HepG2 (cell line): ENCODE measurements around the gene XPO1. TPM values are rescaled to one million over a fixed set of nuclear protein-coding genes. Genes with fewer than 3 reads are reported as not detected.
A peak's percentile ranks its signal among the peaks of the same experiment; 100 is the strongest.

ENCODE experiments used
- ATAC-seq: fragments of 200-7000 bp; cut with Tn5 transposase; 3 replicates; pipeline ENCODE4 v1.9.1; 2020; ENCODE audit warnings: mild to moderate bottlenecking, moderate library complexity
- BruUV-seq: library from RNA; stranded (reverse); fragments of 400-500 nt; replicated peaks from 2 replicates; lab custom pipeline; 2021; lab: Mats Ljungman, UMichigan
- CTCF ChIA-PET: fragments of 300-600 bp; formaldehyde crosslinking; extraction: SDS; loops from one replicate; lab custom pipeline; 2021; ENCODE audit warnings: low total read pairs, inconsistent platforms, low intra/inter-chr PET ratio; lab: Yijun Ruan, JAX
- POLR2A ChIA-PET: fragments of 350-600 bp; sonication (Branson Sonifier 250); formaldehyde crosslinking; loops from one replicate; lab custom pipeline; 2020; ENCODE audit warnings: antibody characterized with exemption, inconsistent platforms; lab: Yijun Ruan, JAX
- DNase-seq: peaks from one replicate; pipeline ENCODE4 v3.0.0-alpha.2; 2015; ENCODE audit warnings: low spot score
- FAIRE-seq: peaks from 3 replicates; lab custom pipeline; 2011; peaks lifted over from hg19 to GRCh38; lab: Jason Lieb, UNC
- H2AFZ ChIP-seq: one replicate; pipeline ENCODE4 v1.6.1; 2011; ENCODE audit warnings: low read length, inconsistent platforms
- H3K27ac ChIP-seq: fragments of 300-600 bp; 3 replicates; pipeline ENCODE4 v1.8.0; 2011; ENCODE audit warnings: mixed run types, mild to moderate bottlenecking, mixed read lengths, low read length, inconsistent platforms; ENCODE audit not compliant: insufficient read depth; ENCODE audit errors: extremely low read length
- H3K27me3 ChIP-seq, 2 experiments: fragments of 200-600 bp in 1 of 2; 2 replicates in 1 of 2; 3 replicates in 1 of 2; pipeline versions ENCODE4 v1.6.0 to v1.8.0; 2011; ENCODE audit warnings: low read length in 2 of 2, mild to moderate bottlenecking in 2 of 2, moderate library complexity in 2 of 2, inconsistent platforms in 1 of 2; ENCODE audit not compliant: insufficient read depth in 2 of 2, control insufficient read depth in 1 of 2
- H3K36me3 ChIP-seq, 2 experiments: fragments of 200-600 bp in 1 of 2; replicated peaks in 1 of 2; 2 replicates in 1 of 2; 3 replicates in 1 of 2; pipeline versions ENCODE4 v1.5.1 to v1.8.0; 2011; ENCODE audit warnings: low read length in 2 of 2, inconsistent platforms in 1 of 2; ENCODE audit not compliant: insufficient read depth in 2 of 2, control insufficient read depth in 1 of 2
- H3K4me1 ChIP-seq: 2 replicates; pipeline ENCODE4 v1.5.1; 2012; ENCODE audit warnings: low read length, inconsistent platforms; ENCODE audit not compliant: insufficient read depth
- H3K4me2 ChIP-seq: 2 replicates; pipeline ENCODE4 v1.6.0; 2011; ENCODE audit warnings: low read depth, low read length, inconsistent platforms
- H3K4me3 ChIP-seq, 3 experiments: fragments of 200-600 bp in 1 of 3; sonication (generic), shearing (Covaris generic) in 1 of 3; replicated peaks in 1 of 3; 2 replicates each; pipeline ENCODE4 v1.5.1; 2011 to 2016; ENCODE audit warnings: low read length in 3 of 3, inconsistent platforms in 2 of 3, low read depth in 2 of 3, mild to moderate bottlenecking in 2 of 3, control low read depth in 1 of 3, mixed read lengths in 1 of 3; ENCODE audit not compliant: insufficient read depth in 1 of 3
- H3K79me2 ChIP-seq: one replicate; pipeline ENCODE4 v1.6.1; 2011; ENCODE audit warnings: low read length, inconsistent platforms; ENCODE audit not compliant: insufficient read depth
- H3K9ac ChIP-seq: 2 replicates; pipeline ENCODE4 v1.6.0; 2011; ENCODE audit warnings: mild to moderate bottlenecking, low read depth, low read length, inconsistent platforms; ENCODE audit not compliant: insufficient read depth
- H3K9me3 ChIP-seq: 2 replicates; pipeline ENCODE4 v1.5.1; 2012; ENCODE audit warnings: mild to moderate bottlenecking, low read length
- H4K20me1 ChIP-seq: 2 replicates; pipeline ENCODE4 v1.6.0; 2011; ENCODE audit warnings: inconsistent platforms, mild to moderate bottlenecking, low read length, moderate library complexity; ENCODE audit not compliant: insufficient read depth
- CEBPB ChIP-seq: IDR thresholded peaks from 2 replicates; pipeline ENCODE4 v1.6.1; 2011; ENCODE audit warnings: low read depth, low read length, improper control_type of control experiment, borderline replicate concordance
- CEBPG ChIP-seq: IDR thresholded peaks from 2 replicates; pipeline ENCODE4 v1.6.1; 2016
- EED ChIP-seq: sonication (generic); formaldehyde crosslinking; IDR thresholded peaks from 2 replicates; pipeline ENCODE4 v1.5.0; 2020; ENCODE audit warnings: mild to moderate bottlenecking, missing genetic modification reagents
- TEAD3 ChIP-seq: optimal IDR thresholded peaks from 2 replicates; pipeline ENCODE3; 2016; ENCODE audit warnings: borderline replicate concordance
- ZBTB33 ChIP-seq: sonication (generic); formaldehyde crosslinking; IDR thresholded peaks from 2 replicates; pipeline ENCODE4 v1.4.0; 2020; ENCODE audit warnings: missing genetic modification reagents
- ZNF770 ChIP-seq: sonication (generic); formaldehyde crosslinking; IDR thresholded peaks from 2 replicates; pipeline ENCODE4 v1.5.0; 2020; ENCODE audit warnings: mild to moderate bottlenecking, missing genetic modification reagents
- WGBS: methylation state at CpG from one replicate; pipeline ENCODE4 v1.1.6; 2017; ENCODE audit warnings: low lambda C conversion rate; 5-methylcytosine and 5-hydroxymethylcytosine counted together
- in situ Hi-C: cut with HindIII; loops from 2 replicates; pipeline ENCODE4 v1.10.0; 2017; ENCODE audit warnings: low pct_unique_long_range_greater_than_20kb; ENCODE audit not compliant: extremely low pct_ligation_motif_present
- intact Hi-C: fragments of 100-400 bp; cut with micrococcal nuclease; formaldehyde crosslinking; loops from one replicate; pipeline ENCODE4 v1.10.0; 2022; ENCODE audit not compliant: unreplicated experiment
- polyA plus RNA-seq, 8 experiments: library from polyadenylated mRNA; depleted of rRNA in 3 of 8; stranded (reverse) in 7 of 8; unstranded in 1 of 8; fragments of >200 nt; fragmentation: Illumina TruSeq in 4 of 8; extraction: Trizol in 4 of 8; gene quantifications; 2 replicates each; pipeline versions ENCODE4 v1.2.1 to v1.2.3, GENCODE V29; 2011 to 2016; ENCODE audit warnings: low read depth in 4 of 8, missing spikeins in 1 of 8, mixed read lengths in 1 of 8; ENCODE audit not compliant: insufficient read depth in 1 of 8
- total RNA-seq, 5 experiments: library from RNA; depleted of rRNA; stranded (reverse); fragments of >200 nt; fragmentation: Illumina TruSeq; extraction: Trizol; gene quantifications; 2 replicates each; pipeline ENCODE4 v1.2.3, GENCODE V29; 2016; ENCODE audit warnings: low read depth in 1 of 5

XPO1 gene
- total and polyA plus RNA-seq, 2 of the 13 experiments (the other 11 are each of a cell fraction or from before 2014, with no cell fraction given), result 67.4 to 212 TPM

GRCh38 chr2:61510674-61511671 lies 27.2 kb downstream of the XPO1 start:
- intact Hi-C loops, result no loop called here
- DNase-seq, result no peak
- ChIA-PET POLR2A (interaction anchor here (1.3 kb wide), 1 partner anchor 25 kb away, joined by 5 read pairs; no protein-coding TSS in a partner anchor), CTCF (no interaction called here)
- 91% methylated on average over 19 of the region's 19 CpGs for WGBS
- BruUV-seq, result no TSS peak
- Histone ChIP-seq H3K4me2 (no peak overlapping the region), H3K27me3 (no peaks in the 10 kb centered on the region), H3K9ac (no peak overlapping the region), H3K4me3 (no peak overlapping the region), H3K9me3 (no peaks in the 10 kb centered on the region), H3K79me2 (peaks cover 94% of the 10 kb centered on the region), H2AFZ (no peak overlapping the region), H4K20me1 (0 out of 2 replicates have a peak, but pooled peaks cover 3% of the 10 kb centered on the region), H3K27ac (no peak overlapping the region), H3K4me1 (peaks cover 34% of the 10 kb centered on the region), H3K36me3 (peaks cover 9 to 78% of the 10 kb centered on the region in 2 experiments)
- peak; percentile 60 for ATAC-seq
- peak; percentile 54; the same call in 1 of the 2 replicates for TF ChIP-seq ZBTB33
- TF ChIP-seq CEBPB, result peak; percentile 32; the same call in 1 of the 2 replicates
- peak; percentile 54; the same call in 1 of the 2 replicates for TF ChIP-seq ZNF770
- TF ChIP-seq EED, result no peak
- peak; percentile 62 for TF ChIP-seq CEBPG (CRISPR knock-in tag)
- peak; percentile 29 for TF ChIP-seq TEAD3 (CRISPR knock-in tag)
- in situ Hi-C loops, result no loop called here
- FAIRE-seq, result no peak
